ENCODE measurements around the gene TRAF7. TPM values are rescaled to one million over a fixed set of nuclear protein-coding genes. Genes with fewer than 3 reads are reported as not detected.
"Not testable (repeated sequence)": the region's sequence is repeated elsewhere in the genome, so short reads cannot be mapped to it uniquely, and the experiment has no call there.

TRAF7 gene
- total RNA-seq, 1 experiment from 2014 or later: 199 TPM

DNA sequence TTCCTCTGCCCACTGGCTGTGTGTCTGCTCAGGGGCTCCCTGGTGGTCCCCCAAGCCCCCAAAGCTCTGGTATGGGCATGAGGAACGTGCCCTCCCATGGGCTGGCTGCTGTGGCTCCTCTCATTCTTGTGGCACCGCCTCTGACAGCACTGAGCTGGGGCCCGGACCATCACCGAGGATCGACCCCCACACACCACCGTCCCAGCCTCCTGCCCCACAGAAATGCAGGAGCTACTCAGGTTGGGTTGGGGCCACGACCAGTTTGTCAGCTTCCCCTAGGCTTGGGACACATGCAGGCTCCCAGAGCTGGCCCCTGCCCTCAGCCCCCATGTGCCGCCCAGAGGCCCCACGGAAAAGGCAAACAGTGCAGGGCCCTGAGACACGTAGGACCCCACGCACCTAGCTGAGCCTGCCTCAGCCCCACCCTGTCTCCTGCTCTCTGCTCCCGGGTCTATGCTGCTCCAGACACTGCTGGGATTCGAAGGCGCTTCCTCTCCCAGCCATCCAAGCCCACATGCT, 44.1 kb downstream of the TRAF7 start:
- intact Hi-C loops (cut with micrococcal nuclease; ENCODE audit: unreplicated experiment): loop anchor here (5.0 kb wide), 1 partner anchor 303 kb away; no protein-coding TSS in a partner anchor
- no TSS peak for BruUV-seq (replicated peaks)
- POLR2A ChIA-PET (ENCODE audit: unreplicated experiment): interaction anchor here (0.6 kb wide), 1 partner anchor 44 kb away, joined by 3 read pairs; the partner anchor contains the start of gene TRAF7

GRCh38 chr16:2200313-2200712, 44.7 kb downstream of the TRAF7 start:
- Histone ChIP-seq H2AFZ (no peak overlapping the region), H4K20me1 (ENCODE audit: insufficient read depth) (no peaks in the 10 kb centered on the region)

More for the DNA sequence above, 44.1 kb downstream of the TRAF7 start:
- peaks cover 35% of the 10 kb centered on the region for H3K27me3 ChIP-seq (ENCODE audit: insufficient read depth, low read depth)
- TF ChIP-seq, protein P1, sequence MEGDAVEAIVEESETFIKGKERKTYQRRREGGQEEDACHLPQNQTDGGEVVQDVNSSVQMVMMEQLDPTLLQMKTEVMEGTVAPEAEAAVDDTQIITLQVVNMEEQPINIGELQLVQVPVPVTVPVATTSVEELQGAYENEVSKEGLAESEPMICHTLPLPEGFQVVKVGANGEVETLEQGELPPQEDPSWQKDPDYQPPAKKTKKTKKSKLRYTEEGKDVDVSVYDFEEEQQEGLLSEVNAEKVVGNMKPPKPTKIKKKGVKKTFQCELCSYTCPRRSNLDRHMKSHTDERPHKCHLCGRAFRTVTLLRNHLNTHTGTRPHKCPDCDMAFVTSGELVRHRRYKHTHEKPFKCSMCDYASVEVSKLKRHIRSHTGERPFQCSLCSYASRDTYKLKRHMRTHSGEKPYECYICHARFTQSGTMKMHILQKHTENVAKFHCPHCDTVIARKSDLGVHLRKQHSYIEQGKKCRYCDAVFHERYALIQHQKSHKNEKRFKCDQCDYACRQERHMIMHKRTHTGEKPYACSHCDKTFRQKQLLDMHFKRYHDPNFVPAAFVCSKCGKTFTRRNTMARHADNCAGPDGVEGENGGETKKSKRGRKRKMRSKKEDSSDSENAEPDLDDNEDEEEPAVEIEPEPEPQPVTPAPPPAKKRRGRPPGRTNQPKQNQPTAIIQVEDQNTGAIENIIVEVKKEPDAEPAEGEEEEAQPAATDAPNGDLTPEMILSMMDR (conservative IDR thresholded peaks at IDR 0.05): no peak
- TF ChIP-seq EZH2 (IDR thresholded peaks at IDR 0.05; ENCODE audit: low read depth): no peak
- no peak for DNase-seq
- H3K4me1 ChIP-seq (replicated peaks; ENCODE audit: insufficient read depth): peaks cover 5% of the 10 kb centered on the region; the same call in 1 of the 2 replicates
- H3K4me3 ChIP-seq: no peak overlapping the region
- H3K36me3 ChIP-seq (ENCODE audit: low read depth): no peaks in the 10 kb centered on the region
- CTCF ChIA-PET: no interaction called here
- H3F3A ChIP-seq (ENCODE audit: insufficient read depth, low read depth): peaks cover 12% of the 10 kb centered on the region; the same call in 1 of the 2 replicates
- no peaks in the 10 kb centered on the region for H3K9me3 ChIP-seq (ENCODE audit: insufficient read depth, low read depth)
- H3K9me2 ChIP-seq (ENCODE audit: insufficient read depth): no peaks in the 10 kb centered on the region
- no peak overlapping the region for H2AFZ ChIP-seq
- H3K4me2 ChIP-seq: no peak overlapping the region
- no peaks in the 10 kb centered on the region for H3K79me2 ChIP-seq (ENCODE audit: low read depth)
- no peak overlapping the region for H3K27ac ChIP-seq
- H4K20me1 ChIP-seq (ENCODE audit: insufficient read depth): no peaks in the 10 kb centered on the region

DNA sequence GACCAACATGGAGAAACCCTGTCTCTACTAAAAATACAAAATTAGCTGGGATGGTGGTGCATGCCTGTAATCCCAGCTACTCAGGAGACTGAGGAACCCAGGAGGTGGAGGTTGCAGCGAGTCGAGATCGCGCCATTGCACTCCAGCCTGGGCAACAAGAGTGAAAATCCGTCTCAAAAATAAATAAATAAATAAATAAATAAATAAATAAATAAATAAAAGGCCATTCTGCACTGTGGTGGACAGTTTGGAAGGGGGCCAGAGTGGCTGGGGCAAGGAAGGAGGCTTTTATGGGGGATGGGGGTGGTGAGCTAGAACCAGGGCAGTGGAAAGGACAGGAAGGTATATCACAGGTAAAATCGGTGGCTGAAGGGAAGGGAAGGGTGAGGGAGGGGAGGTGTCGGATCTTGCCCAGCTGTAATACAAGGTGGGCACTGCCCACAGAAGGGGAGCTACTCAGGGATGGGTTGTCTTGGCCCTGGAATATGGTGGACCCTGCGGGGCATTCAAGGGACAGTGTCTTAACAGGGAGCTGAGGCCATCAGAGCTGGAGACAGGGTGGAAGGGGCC, 47.6 kb downstream of the TRAF7 start:
- H3K27ac ChIP-seq; H3K4me2 ChIP-seq; H3K9me3 ChIP-seq (ENCODE audit: insufficient read depth, low read depth); BruUV-seq (replicated peaks); H4K20me1 ChIP-seq (ENCODE audit: insufficient read depth); H3K9me2 ChIP-seq (ENCODE audit: insufficient read depth); H2AFZ ChIP-seq; intact Hi-C loops (cut with micrococcal nuclease; ENCODE audit: unreplicated experiment); DNase-seq; H3K36me3 ChIP-seq (ENCODE audit: low read depth); H3F3A ChIP-seq (ENCODE audit: insufficient read depth, low read depth); H3K4me3 ChIP-seq: not testable (repeated sequence)
- POLR2A ChIA-PET (ENCODE audit: unreplicated experiment): interaction anchor here (1.0 kb wide), 1 partner anchor 8 kb away, joined by 3 read pairs; no protein-coding TSS in a partner anchor
- Histone ChIP-seq H3K27me3 (ENCODE audit: insufficient read depth, low read depth) (peaks cover 10% of the 10 kb centered on the region; the same call in 1 of the 2 replicates), H3K4me1 (replicated peaks; ENCODE audit: insufficient read depth) (peaks cover 15% of the 10 kb centered on the region), H3K79me2 (ENCODE audit: low read depth) (peaks cover 22% of the 10 kb centered on the region)
- CTCF ChIA-PET: interaction anchor here (0.6 kb wide), 1 partner anchor 333 kb away, joined by 3 read pairs; no protein-coding TSS in a partner anchor

More at GRCh38 chr16:2200313-2200712, 44.7 kb downstream of the TRAF7 start:
- Histone ChIP-seq H3K36me3 (ENCODE audit: low read depth) (no peaks in the 10 kb centered on the region), H3K79me2 (ENCODE audit: low read depth) (no peaks in the 10 kb centered on the region), H3K4me2 (no peak overlapping the region), H3K4me1 (replicated peaks; ENCODE audit: insufficient read depth) (peaks cover 7% of the 10 kb centered on the region; the same call in 1 of the 2 replicates), H3K9me2 (ENCODE audit: insufficient read depth) (no peaks in the 10 kb centered on the region), H3F3A (ENCODE audit: insufficient read depth, low read depth) (peaks cover 12% of the 10 kb centered on the region; the same call in 1 of the 2 replicates), H3K27ac (no peak overlapping the region), H3K27me3 (ENCODE audit: insufficient read depth, low read depth) (peaks cover 31% of the 10 kb centered on the region), H3K4me3 (no peak overlapping the region), H3K9me3 (ENCODE audit: insufficient read depth, low read depth) (no peaks in the 10 kb centered on the region)
- ChIA-PET POLR2A (ENCODE audit: unreplicated experiment) (no interaction called here), CTCF (no interaction called here)
- DNase-seq: no peak
- intact Hi-C loops (cut with micrococcal nuclease; ENCODE audit: unreplicated experiment): no loop called here
- BruUV-seq (replicated peaks): no TSS peak
- TF ChIP-seq EZH2 (IDR thresholded peaks at IDR 0.05; ENCODE audit: low read depth): no peak
- TF ChIP-seq, protein P1 (conservative IDR thresholded peaks at IDR 0.05): no peak

All from PC-9 (cell line).